NCI-H2227 treated with DMSO at 0.1 percent for 48 hours (cell line): ENCODE measurements around the gene TSEN2.
"Not testable (repeated sequence)": the region's sequence is repeated elsewhere in the genome, so short reads cannot be mapped to it uniquely, and the experiment has no call there.

Source experiments
- DNase-seq: peaks from one replicate; lab custom pipeline; 2025; lab: John Stamatoyannopoulos, UW

The TSEN2 gene

GRCh38 chr3:12472000-12472610 lies 12.2 kb upstream of the TSEN2 start:
- DNase-seq = no peak

GRCh38 chr3:12472796-12473195 lies 11.5 kb upstream of the TSEN2 start:
- DNase-seq = no peak

- no peak for DNase-seq
These were observed 10.8 kb upstream of the TSEN2 start for GRCh38 chr3:12473511-12473910.

GRCh38 chr3:12476238-12476897 lies 7.9 kb upstream of the TSEN2 start:
- DNase-seq = no peak

GRCh38 chr3:12477256-12477655 lies 7.0 kb upstream of the TSEN2 start:
- no peak for DNase-seq

GRCh38 chr3:12478326-12478725 lies 6.0 kb upstream of the TSEN2 start:
- DNase-seq = no peak

- DNase-seq = not testable (repeated sequence)
These were observed 5.1 kb upstream of the TSEN2 start for GRCh38 chr3:12479198-12479597.

- DNase-seq = peak; percentile 33
These were observed 4.3 kb upstream of the TSEN2 start for GRCh38 chr3:12479919-12480427.

GRCh38 chr3:12483410-12483809 lies 870 bp upstream of the TSEN2 start:
- DNase-seq = no peak

GRCh38 chr3:12483872-12484197 lies 445 bp upstream of the TSEN2 start:
- no peak for DNase-seq

- DNase-seq = no peak
These were observed 675 bp downstream of the TSEN2 start for GRCh38 chr3:12484983-12485327.

GRCh38 chr3:12486001-12486400 lies 1.7 kb downstream of the TSEN2 start:
- DNase-seq = no peak

GRCh38 chr3:12486916-12487315 lies 2.6 kb downstream of the TSEN2 start:
- DNase-seq = no peak

- no peak for DNase-seq
These were observed 3.1 kb downstream of the TSEN2 start for GRCh38 chr3:12487336-12487735.

- DNase-seq = no peak
These were observed 3.5 kb downstream of the TSEN2 start for GRCh38 chr3:12487786-12488185.

GRCh38 chr3:12489368-12489767 lies 5.1 kb downstream of the TSEN2 start:
- DNase-seq = no peak

- DNase-seq = no peak
These were observed 5.6 kb downstream of the TSEN2 start for GRCh38 chr3:12489832-12490231.

GRCh38 chr3:12490547-12490946 lies 6.3 kb downstream of the TSEN2 start:
- no peak for DNase-seq

GRCh38 chr3:12495749-12496452 lies 11.6 kb downstream of the TSEN2 start:
- no peak for DNase-seq

GRCh38 chr3:12496453-12496761 lies 12.1 kb downstream of the TSEN2 start:
- no peak for DNase-seq

GRCh38 chr3:12499474-12499873 lies 15.2 kb downstream of the TSEN2 start:
- no peak for DNase-seq

- no peak for DNase-seq
These were observed 17.2 kb downstream of the TSEN2 start for GRCh38 chr3:12501360-12502020.
